GM12878 (cell line): ENCODE results near the gene KLHDC10. TPM values are rescaled to one million over a fixed set of nuclear protein-coding genes. Genes with fewer than 3 reads are reported as not detected.
"Not testable (repeated sequence)": the region's sequence is repeated elsewhere in the genome, so short reads cannot be mapped to it uniquely, and the experiment has no call there.

Source experiments
- ATAC-seq: fragments of 200-7000 bp; cut with Tn5 transposase; 3 replicates; pipeline ENCODE4 v1.9.1; 2020; ENCODE audit warnings: mild to moderate bottlenecking, moderate library complexity
- BruUV-seq: library from RNA; stranded (reverse); fragments of 400-500 nt; replicated peaks from 2 replicates; lab custom pipeline; 2021; lab: Mats Ljungman, UMichigan
- CTCF ChIA-PET: fragments of 300-600 bp; sonication (Branson Sonifier 250); formaldehyde crosslinking; extraction: SDS; loops from one replicate; lab custom pipeline; 2021; ENCODE audit warnings: inconsistent platforms; lab: Yijun Ruan, JAX
- POLR2A ChIA-PET: fragments of 350-600 bp; formaldehyde crosslinking; extraction: SDS; loops from one replicate; lab custom pipeline; 2021; ENCODE audit warnings: inconsistent platforms; lab: Charles Lee
- RAD21 ChIA-PET: fragments of 300-600 bp; sonication (Branson Sonifier 250); formaldehyde crosslinking; loops from one replicate; lab custom pipeline; 2023; ENCODE audit warnings: antibody characterized with exemption; ENCODE audit not compliant: unreplicated experiment; lab: Charles Lee
- SMC1A ChIA-PET: fragments of 300-600 bp; sonication (Branson Sonifier 250); formaldehyde crosslinking; loops from one replicate; lab custom pipeline; 2023; ENCODE audit not compliant: unreplicated experiment, uncharacterized antibody; lab: Charles Lee
- DNase-seq: peaks from one replicate; pipeline ENCODE4 v3.0.0-alpha.2; 2011; ENCODE audit warnings: low read depth, low spot score
- FAIRE-seq: peaks from 3 replicates; lab custom pipeline; 2011; peaks lifted over from hg19 to GRCh38; lab: Jason Lieb, UNC
- H2AFZ ChIP-seq: 2 replicates; pipeline ENCODE4 v1.6.0; 2011; ENCODE audit warnings: low read depth, low read length, control low read depth; ENCODE audit not compliant: control insufficient read depth
- H3K27ac ChIP-seq: 2 replicates; pipeline ENCODE4 v1.5.1; 2011; ENCODE audit warnings: control low read depth; ENCODE audit not compliant: control insufficient read depth, insufficient read depth
- H3K27me3 ChIP-seq, 2 experiments: replicated peaks in 1 of 2; 2 replicates each; pipeline versions ENCODE4 v1.6.0 to v1.6.1; 2011; ENCODE audit warnings: low read length in 1 of 2; ENCODE audit not compliant: control insufficient read depth in 2 of 2, insufficient read depth in 2 of 2
- H3K36me3 ChIP-seq, 2 experiments: 2 replicates each; pipeline ENCODE4 v1.5.1; 2011; ENCODE audit warnings: low read length in 1 of 2; ENCODE audit not compliant: control insufficient read depth in 2 of 2, insufficient read depth in 2 of 2
- H3K4me1 ChIP-seq: 2 replicates; pipeline ENCODE4 v1.6.1; 2011; ENCODE audit warnings: mild to moderate bottlenecking, low read length, moderate library complexity, mixed read lengths; ENCODE audit not compliant: control insufficient read depth, insufficient read depth
- H3K4me2 ChIP-seq: 2 replicates; pipeline ENCODE4 v1.6.0; 2011; ENCODE audit warnings: control low read depth; ENCODE audit not compliant: control insufficient read depth, insufficient read depth
- H3K4me3 ChIP-seq: fragments of 200-600 bp; sonication (generic); 2 replicates; pipeline ENCODE4 v1.5.1; 2016
- H3K79me2 ChIP-seq: 2 replicates; pipeline ENCODE4 v1.6.0; 2011; ENCODE audit warnings: low read length; ENCODE audit not compliant: control insufficient read depth, insufficient read depth
- H3K9ac ChIP-seq: 2 replicates; pipeline ENCODE4 v1.8.0; 2011; ENCODE audit warnings: low read length, control low read depth, mixed read lengths; ENCODE audit not compliant: control insufficient read depth, insufficient read depth
- H3K9me3 ChIP-seq: replicated peaks from 3 replicates; pipeline ENCODE4 v1.5.1; 2011; ENCODE audit warnings: mild to moderate bottlenecking, low read length; ENCODE audit not compliant: control insufficient read depth, insufficient read depth
- H4K20me1 ChIP-seq: 2 replicates; pipeline ENCODE4 v1.6.0; 2011; ENCODE audit not compliant: control insufficient read depth, insufficient read depth
- BCLAF1 ChIP-seq: fragments of 450-650 bp; IDR thresholded peaks from 2 replicates; pipeline ENCODE4 v1.6.1; 2017; ENCODE audit warnings: antibody characterized with exemption, mild to moderate bottlenecking, moderate library complexity
- GATAD2B ChIP-seq: fragments of 450-650 bp; conservative IDR thresholded peaks from 2 replicates; pipeline ENCODE4 v1.6.1; 2017; ENCODE audit warnings: low read depth, mild to moderate bottlenecking, moderate library complexity
- JUNB ChIP-seq: IDR thresholded peaks from 2 replicates; pipeline ENCODE4 v1.6.1; 2016; ENCODE audit warnings: antibody characterized with exemption, mild to moderate bottlenecking
- NRF1 ChIP-seq: conservative IDR thresholded peaks from 2 replicates; pipeline ENCODE4 v1.6.1; 2011; ENCODE audit warnings: mild to moderate bottlenecking, low read depth, low read length, improper control_type of control experiment
- RAD21 ChIP-seq: IDR thresholded peaks from 2 replicates; pipeline ENCODE4 v1.6.1; 2011; ENCODE audit warnings: mild to moderate bottlenecking, low read depth, low read length, moderate library complexity; ENCODE audit not compliant: insufficient read depth
- SMAD5 ChIP-seq: IDR thresholded peaks from 2 replicates; pipeline ENCODE4 v1.6.1; 2016; ENCODE audit warnings: antibody characterized with exemption, low read depth
- SRF ChIP-seq, 2 experiments: IDR thresholded peaks; 2 replicates each; pipeline ENCODE4 v1.6.1; 2011; ENCODE audit warnings: low read depth in 2 of 2, low read length in 2 of 2, mild to moderate bottlenecking in 1 of 2, moderate library complexity in 1 of 2
- YY1 ChIP-seq: IDR thresholded peaks from 2 replicates; pipeline ENCODE4 v1.6.1; 2011; ENCODE audit warnings: low read depth, mild to moderate bottlenecking, low read length
- ZBTB33 ChIP-seq: fragments of 450-650 bp; IDR thresholded peaks from 2 replicates; pipeline ENCODE4 v1.6.1; 2017; ENCODE audit warnings: mild to moderate bottlenecking
- ZNF217 ChIP-seq: fragments of 450-650 bp; IDR thresholded peaks from 2 replicates; pipeline ENCODE4 v1.6.1; 2017; ENCODE audit warnings: antibody characterized with exemption, mild to moderate bottlenecking
- ZNF24 ChIP-seq: fragments of 450-650 bp; IDR thresholded peaks from 2 replicates; pipeline ENCODE4 v1.6.1; 2017; ENCODE audit warnings: antibody characterized with exemption, mild to moderate bottlenecking
- ZNF384 ChIP-seq: IDR thresholded peaks from 2 replicates; pipeline ENCODE4 v1.6.1; 2012; ENCODE audit warnings: low read depth, mild to moderate bottlenecking, low read length, improper control_type of control experiment, borderline replicate concordance
- WGBS: methylation state at CpG from one replicate; pipeline ENCODE4 v1.1.6; 2016; ENCODE audit warnings: low lambda C conversion rate; ENCODE audit not compliant: insufficient replicate concordance, insufficient coverage; ENCODE audit errors: missing lambda C conversion rate; 5-methylcytosine and 5-hydroxymethylcytosine counted together
- in situ Hi-C: fragments of 300-500 bp; cut with MboI; formaldehyde crosslinking; loops from 9 replicates; pipeline ENCODE4 v1.14.3; 2018; ENCODE audit warnings: mixed read lengths
- intact Hi-C: fragments of 100-400 bp; cut with micrococcal nuclease; formaldehyde crosslinking; loops from one replicate; pipeline ENCODE4 v1.14.2; 2022; ENCODE audit not compliant: unreplicated experiment
- polyA plus RNA-seq, 11 experiments: library from polyadenylated mRNA; depleted of rRNA in 4 of 11; unstranded in 6 of 11; stranded (reverse) in 5 of 11; fragments of >200 nt; fragmentation: Nextera tagmentation in 4 of 11; fragmentation: Illumina TruSeq in 1 of 11; extraction: Ambion mirVana in 4 of 11; extraction: Trizol in 1 of 11; gene quantifications; 1 replicate in 1 of 11; 2 replicates in 10 of 11; pipeline versions ENCODE4 v1.2.1 to v1.2.3, GENCODE V29; 2011 to 2016; ENCODE audit warnings: inconsistent platforms in 2 of 11, missing spikeins in 2 of 11, low read depth in 1 of 11
- total RNA-seq, 4 experiments: library from RNA; depleted of rRNA in 3 of 4; stranded (reverse); fragments of >200 nt in 3 of 4; fragmentation: Illumina TruSeq in 1 of 4; extraction: Trizol in 1 of 4; gene quantifications; 2 replicates each; pipeline versions ENCODE4 v1.2.1 to v1.2.3, GENCODE V29; 2013 to 2021

Gene KLHDC10
- total and polyA plus RNA-seq, 10 of the 15 experiments (the other 5 are each of a cell fraction or from before 2014, with no cell fraction given) = 2.9 to 20.6 (median 9.4) TPM

- H3K79me2 ChIP-seq, H3K4me2 ChIP-seq, H2AFZ ChIP-seq, H3K4me3 ChIP-seq, POLR2A ChIA-PET, H4K20me1 ChIP-seq, H3K9me3 ChIP-seq, intact Hi-C loops, H3K36me3 ChIP-seq, in situ Hi-C loops, FAIRE-seq, DNase-seq, H3K27me3 ChIP-seq, H3K9ac ChIP-seq, BruUV-seq, ATAC-seq, H3K27ac ChIP-seq, SMC1A ChIA-PET, H3K4me1 ChIP-seq: not testable (repeated sequence)
- CTCF ChIA-PET = interaction anchor here (0.6 to 3.7 kb wide), 7 partner anchors 13 to 768 kb away, joined by 3 to 17 read pairs (median 4); partner anchors contain the start of gene ZC3HC1
- WGBS = 72% methylated on average over 3 of the region's 6 CpGs
- RAD21 ChIA-PET = interaction anchor here (0.7 kb wide), 1 partner anchor 31 kb away, joined by 3 read pairs; no protein-coding TSS in a partner anchor
These were observed 5.8 kb upstream of the KLHDC10 start for GRCh38 chr7:130064580-130064926.

GRCh38 chr7:130065500-130066152, 4.7 kb upstream of the KLHDC10 start:
- H3K36me3 ChIP-seq = no peaks in the 10 kb centered on the region
- H3K9ac ChIP-seq = no peak overlapping the region
- POLR2A ChIA-PET = no interaction called here
- no peak overlapping the region for H3K27ac ChIP-seq
- no peak overlapping the region for H3K4me2 ChIP-seq
- SMC1A ChIA-PET = interaction anchor here (0.6 to 0.8 kb wide), 2 partner anchors 843 to 1322 kb away, joined by 3 read pairs; no protein-coding TSS in a partner anchor
- ATAC-seq (no peak), DNase-seq (no peak), FAIRE-seq (no peak)
- H3K79me2 ChIP-seq = peaks cover 1% of the 10 kb centered on the region; the same call in 1 of the 2 replicates
- no peaks in the 10 kb centered on the region; the same call in 2 of the 3 replicates for H3K9me3 ChIP-seq
- H3K27me3 ChIP-seq = no peaks in the 10 kb centered on the region
- no peaks in the 10 kb centered on the region for H4K20me1 ChIP-seq
- intact Hi-C loops = no loop called here
- H3K4me1 ChIP-seq = no peaks in the 10 kb centered on the region
- H3K4me3 ChIP-seq = no peak overlapping the region
- no TSS peak for BruUV-seq
- 66% methylated on average over 4 of the region's 6 CpGs for WGBS
- CTCF ChIA-PET = interaction anchor here (0.6 to 3.7 kb wide), 4 partner anchors 14 to 764 kb away, joined by 3 to 17 read pairs (median 4); partner anchors contain the start of gene ZC3HC1
- H2AFZ ChIP-seq = no peak overlapping the region
- RAD21 ChIA-PET = no interaction called here
- in situ Hi-C loops = no loop called here
- TF ChIP-seq NRF1 = no peak
- no peak for TF ChIP-seq ZBTB33
- TF ChIP-seq SMAD5 = no peak
- TF ChIP-seq SRF (IDR thresholded peaks at IDR 0.05; ENCODE audit: low read depth in 2 of 2, low read length in 2 of 2) = no peak
- TF ChIP-seq GATAD2B = no peak
- TF ChIP-seq JUNB = no peak
- TF ChIP-seq BCLAF1 = no peak
- TF ChIP-seq ZNF24 = no peak
- no peak for TF ChIP-seq ZNF217
- TF ChIP-seq ZNF384 = no peak
- no peak for TF ChIP-seq RAD21
- no peak for TF ChIP-seq YY1
